GM18519 (cell line): Measurements from ENCODE around the gene IWS1.
"Not testable (repeated sequence)": the region's sequence is repeated elsewhere in the genome, so short reads cannot be mapped to it uniquely, and the experiment has no call there.

Experiments used
- ATAC-seq: cut with Tn5 transposase; IDR thresholded peaks from one replicate; pipeline ENCODE4 v1.9.1; 2021; ENCODE audit warnings: mild to moderate bottlenecking, moderate library complexity; ENCODE audit not compliant: unreplicated experiment, low FRiP score

Gene IWS1

GRCh38 chr2:127561371-127561770 lies 35.1 kb upstream of the IWS1 start:
- no peak for ATAC-seq

- ATAC-seq, result no peak
These were observed 34.6 kb upstream of the IWS1 start for GRCh38 chr2:127560931-127561280.

GRCh38 chr2:127560201-127560930 lies 34.1 kb upstream of the IWS1 start:
- ATAC-seq, result no peak

- ATAC-seq, result no peak
These were observed 33.2 kb upstream of the IWS1 start for GRCh38 chr2:127559454-127559853.

- no peak for ATAC-seq
These were observed 32.6 kb upstream of the IWS1 start for GRCh38 chr2:127558911-127559310.

GRCh38 chr2:127552846-127553245 lies 26.6 kb upstream of the IWS1 start:
- no peak for ATAC-seq

- no peak for ATAC-seq
These were observed 26.0 kb upstream of the IWS1 start for GRCh38 chr2:127552336-127552735.

GRCh38 chr2:127551221-127551930 lies 25.1 kb upstream of the IWS1 start:
- ATAC-seq, result no peak

- no peak for ATAC-seq
These were observed 20.5 kb upstream of the IWS1 start for GRCh38 chr2:127546797-127547196.

GRCh38 chr2:127545796-127546195 lies 19.5 kb upstream of the IWS1 start:
- ATAC-seq, result no peak

GRCh38 chr2:127545189-127545588 lies 18.9 kb upstream of the IWS1 start:
- ATAC-seq, result no peak

GRCh38 chr2:127543013-127543501 lies 16.8 kb upstream of the IWS1 start:
- ATAC-seq, result not testable (repeated sequence)

- no peak for ATAC-seq
These were observed 15.9 kb upstream of the IWS1 start for GRCh38 chr2:127542231-127542630.

- ATAC-seq, result no peak
These were observed 15.5 kb upstream of the IWS1 start for GRCh38 chr2:127541809-127542208.

- ATAC-seq, result no peak
These were observed 11.4 kb upstream of the IWS1 start for GRCh38 chr2:127537644-127538043.

- no peak for ATAC-seq
These were observed 10.6 kb upstream of the IWS1 start for GRCh38 chr2:127536707-127537541.

GRCh38 chr2:127535918-127536317 lies 9.6 kb upstream of the IWS1 start:
- no peak for ATAC-seq

- ATAC-seq, result no peak
These were observed 9.2 kb upstream of the IWS1 start, which contains the start of gene MYO7B for GRCh38 chr2:127535422-127535901. Gene MYO7B (plus strand): TSS chr2:127535683. CDS start chr2:127559723, 24,040 bp downstream.

GRCh38 chr2:127532296-127532695 lies 6.0 kb upstream of the IWS1 start:
- ATAC-seq, result no peak

GRCh38 chr2:127531221-127531648 lies 4.9 kb upstream of the IWS1 start:
- no peak for ATAC-seq
